Liver (tissue), 9 donors: ENCODE results near the gene DRD5. TPM values are rescaled to one million over a fixed set of nuclear protein-coding genes. Genes with fewer than 3 reads are reported as not detected.

Source experiments
- DNase-seq: peaks from one replicate; pipeline ENCODE4 v3.0.0-alpha.2; 2017; ENCODE audit warnings: low spot score
- H3K27ac ChIP-seq, 2 donors: one replicate each; pipeline ENCODE4 v1.7.0; 2013; ENCODE audit warnings: inconsistent platforms in 2 of 2, low read length in 2 of 2, control low read depth in 1 of 2, low read depth in 1 of 2, mild to moderate bottlenecking in 1 of 2
- H3K27me3 ChIP-seq, 4 donors: one replicate each; pipeline versions ENCODE4 v1.6.1 to v1.7.0; 2013; ENCODE audit warnings: low read length in 3 of 4, inconsistent platforms in 1 of 4, mild to moderate bottlenecking in 1 of 4, moderate library complexity in 1 of 4; ENCODE audit not compliant: control insufficient read depth in 4 of 4, insufficient read depth in 4 of 4
- H3K36me3 ChIP-seq, 4 donors: one replicate each; pipeline versions ENCODE4 v1.6.1 to v1.7.0; 2013; ENCODE audit warnings: low read length in 3 of 4, mild to moderate bottlenecking in 3 of 4, low read depth in 1 of 4, moderate library complexity in 1 of 4; ENCODE audit not compliant: control insufficient read depth in 4 of 4, insufficient read depth in 3 of 4
- H3K4me1 ChIP-seq, 4 donors: one replicate each; pipeline versions ENCODE4 v1.6.1 to v1.7.0; 2013; ENCODE audit warnings: low read length in 3 of 4, mild to moderate bottlenecking in 3 of 4, moderate library complexity in 1 of 4; ENCODE audit not compliant: control insufficient read depth in 4 of 4, insufficient read depth in 4 of 4
- H3K4me3 ChIP-seq, 3 donors: one replicate each; pipeline versions ENCODE4 v1.6.1 to v1.7.0; 2013; ENCODE audit warnings: low read length in 3 of 3, control low read depth in 1 of 3, low read depth in 1 of 3, mild to moderate bottlenecking in 1 of 3
- H3K9ac ChIP-seq, 2 donors: one replicate each; pipeline ENCODE4 v1.7.0; 2013; ENCODE audit warnings: low read length in 2 of 2, mild to moderate bottlenecking in 2 of 2, moderate library complexity in 2 of 2, control low read depth in 1 of 2, low read depth in 1 of 2
- H3K9me3 ChIP-seq, 4 donors: one replicate each; pipeline versions ENCODE4 v1.6.1 to v1.7.0; 2013; ENCODE audit warnings: low read length in 3 of 4; ENCODE audit not compliant: control insufficient read depth in 4 of 4
- ATF3 ChIP-seq: IDR thresholded peaks from 2 replicates; pipeline ENCODE4 v1.6.1; 2016; ENCODE audit warnings: antibody characterized with exemption
- CTCF ChIP-seq: fragments of 150-350 bp; IDR thresholded peaks from 2 replicates; pipeline ENCODE4 v1.5.1; 2017; ENCODE audit warnings: improper control_type of control experiment, low read depth, low read length; ENCODE audit not compliant: missing input control
- EGR1 ChIP-seq, 2 donors: IDR thresholded peaks; 2 replicates each; pipeline ENCODE4 v1.6.1; 2016 to 2018; ENCODE audit warnings: antibody characterized with exemption in 2 of 2, low read depth in 2 of 2
- FOXA1 ChIP-seq: IDR thresholded peaks from 2 replicates; pipeline ENCODE4 v1.6.1; 2016; ENCODE audit warnings: antibody characterized with exemption
- FOXA2 ChIP-seq: IDR thresholded peaks from 2 replicates; pipeline ENCODE4 v1.6.1; 2016; ENCODE audit warnings: antibody characterized with exemption
- GABPA ChIP-seq, 2 donors: IDR thresholded peaks in 1 of 2; conservative IDR thresholded peaks in 1 of 2; 2 replicates each; pipeline ENCODE4 v1.6.1; 2016; ENCODE audit warnings: antibody characterized with exemption in 2 of 2, mild to moderate bottlenecking in 1 of 2, moderate library complexity in 1 of 2
- HNF4G ChIP-seq: IDR thresholded peaks from 2 replicates; pipeline ENCODE4 v1.6.1; 2016; ENCODE audit warnings: antibody characterized with exemption
- JUND ChIP-seq, 2 donors: IDR thresholded peaks; 2 replicates each; pipeline ENCODE4 v1.6.1; 2016; ENCODE audit warnings: antibody characterized with exemption in 2 of 2
- MAX ChIP-seq: IDR thresholded peaks from 2 replicates; pipeline ENCODE4 v1.6.1; 2016; ENCODE audit warnings: antibody characterized with exemption
- NR2F2 ChIP-seq: IDR thresholded peaks from 2 replicates; pipeline ENCODE4 v1.6.1; 2016; ENCODE audit warnings: antibody characterized with exemption
- RAD21 ChIP-seq, 2 donors: IDR thresholded peaks; 2 replicates each; pipeline ENCODE4 v1.6.1; 2016; ENCODE audit warnings: antibody characterized with exemption in 2 of 2, mild to moderate bottlenecking in 2 of 2
- REST ChIP-seq: IDR thresholded peaks from 2 replicates; pipeline ENCODE4 v1.6.1; 2016; ENCODE audit warnings: antibody characterized with exemption, mild to moderate bottlenecking
- RXRA ChIP-seq, 2 donors: IDR thresholded peaks; 2 replicates each; pipeline ENCODE4 v1.6.1; 2017 to 2018; ENCODE audit warnings: antibody characterized with exemption in 2 of 2, mild to moderate bottlenecking in 1 of 2
- SP1 ChIP-seq: IDR thresholded peaks from 2 replicates; pipeline ENCODE4 v1.6.1; 2018; ENCODE audit warnings: antibody characterized with exemption, mild to moderate bottlenecking
- TAF1 ChIP-seq: conservative IDR thresholded peaks from 2 replicates; pipeline ENCODE4 v1.6.1; 2016; ENCODE audit warnings: antibody characterized with exemption, mild to moderate bottlenecking
- YY1 ChIP-seq: IDR thresholded peaks from 2 replicates; pipeline ENCODE4 v1.6.1; 2016; ENCODE audit warnings: antibody characterized with exemption, mild to moderate bottlenecking
- ZBTB33 ChIP-seq: IDR thresholded peaks from 2 replicates; pipeline ENCODE4 v1.6.1; 2016; ENCODE audit warnings: antibody characterized with exemption
- WGBS: extraction: QIAGEN DNeasy Blood & Tissue Kit; methylation state at CpG from one replicate; pipeline ENCODE4 v1.1.7; 2013; 5-methylcytosine and 5-hydroxymethylcytosine counted together
- polyA plus RNA-seq, 2 donors: library from polyadenylated mRNA; stranded (reverse) in 1 of 2; unstranded in 1 of 2; fragments of 200-250 nt in 1 of 2; fragments of >200 nt in 1 of 2; fragmentation: Nextera tagmentation in 1 of 2; extraction: Ambion mirVana in 1 of 2; gene quantifications; one replicate each; pipeline versions ENCODE4 v1.2.1 to v1.2.3, GENCODE V29; 2013 to 2015
- total RNA-seq, 2 donors: library from RNA; depleted of rRNA; stranded (reverse); fragments of >200 nt; gene quantifications; one replicate each; pipeline ENCODE4 v1.2.3, GENCODE V29; 2014
- donor health status: healthy.
- donor health status: healthy.
- donor health status: healthy.
- donor health status: healthy.
- donor health status: healthy.

DRD5 gene
- total and polyA plus RNA-seq, 4 donors = not detected

GRCh38 chr4:9811806-9812205 lies 30.4 kb downstream of the DRD5 start:
- TF ChIP-seq REST (no peak), NR2F2 (no peak), MAX (no peak), SP1 (no peak), ATF3 (no peak), TAF1 (no peak), RAD21 (IDR thresholded peaks at IDR 0.05) (no peak), CTCF (no peak), FOXA2 (no peak), YY1 (no peak), EGR1 (IDR thresholded peaks at IDR 0.05; ENCODE audit: low read depth in 2 of 2) (no peak), GABPA (IDR thresholded peaks at IDR 0.05 in 1 of 2, conservative IDR thresholded peaks at IDR 0.05 in 1 of 2) (no peak), HNF4G (no peak), ZBTB33 (no peak), JUND (IDR thresholded peaks at IDR 0.05) (no peak), FOXA1 (no peak), RXRA (IDR thresholded peaks at IDR 0.05) (no peak)
- WGBS = 85% methylated on average over 3 of the region's 3 CpGs

More at GRCh38 chr4:9811806-9812205, 30.4 kb downstream of the DRD5 start:
- H3K4me1 ChIP-seq = no peaks in the 10 kb centered on the region
- no peak for DNase-seq
- H3K4me3 ChIP-seq = no peak overlapping the region
- no peaks in the 10 kb centered on the region for H3K9me3 ChIP-seq
- H3K27me3 ChIP-seq = no peaks in the 10 kb centered on the region
- no peak overlapping the region for H3K27ac ChIP-seq
- no peak overlapping the region for H3K9ac ChIP-seq
- peaks cover 0 to 1% (median 0%) of the 10 kb centered on the region in 4 donors for H3K36me3 ChIP-seq
